K562 (cell line): ENCODE data around the gene BCL7C. TPM values are rescaled to one million over a fixed set of nuclear protein-coding genes. Genes with fewer than 3 reads are reported as not detected.

ENCODE experiments used
- ESRRB ChIP-seq: fragments of 250-450 bp; sonication (Bioruptor Pico); IDR thresholded peaks from 2 replicates; pipeline ENCODE4 v1.5.0; 2020; ENCODE audit warnings: mild to moderate bottlenecking, moderate library complexity, borderline replicate concordance
- FOXJ2 ChIP-seq: fragments of 200-800 bp; sonication (Bioruptor generic); IDR thresholded peaks from 2 replicates; pipeline ENCODE4 v1.6.1; 2016; ENCODE audit warnings: missing genetic modification characterization, missing compliant biosample characterization
- HLTF ChIP-seq: fragments of 450-650 bp; IDR thresholded peaks from 2 replicates; pipeline ENCODE4 v1.6.1; 2016
- HSF4 ChIP-seq: fragments of 250-450 bp; sonication (Bioruptor Pico); IDR thresholded peaks from 2 replicates; pipeline ENCODE4 v2.1.2; 2022; ENCODE audit warnings: mild to moderate bottlenecking, moderate library complexity, borderline replicate concordance
- PHB ChIP-seq: fragments of 250-450 bp; sonication (Bioruptor Pico); IDR thresholded peaks from 2 replicates; pipeline ENCODE4 v1.5.0; 2021
- TAF1 ChIP-seq: IDR thresholded peaks from 2 replicates; pipeline ENCODE4 v1.6.1; 2011; ENCODE audit warnings: mild to moderate bottlenecking, low read length, moderate library complexity; ENCODE audit not compliant: insufficient read depth, control insufficient read depth, severe bottlenecking; ENCODE audit errors: extremely low read depth
- TAF7 ChIP-seq: fragments of 450-650 bp; IDR thresholded peaks from 2 replicates; pipeline ENCODE4 v1.6.1; 2016; ENCODE audit warnings: missing genetic modification characterization, missing compliant biosample characterization
- TRIM28 ChIP-seq: fragments of 450-650 bp; IDR thresholded peaks from 2 replicates; pipeline ENCODE4 v1.6.1; 2017
- ZBED1 ChIP-seq: IDR thresholded peaks from 2 replicates; pipeline ENCODE4 v1.6.1; 2014
- ZBTB8A ChIP-seq: fragments of 450-650 bp; IDR thresholded peaks from 2 replicates; pipeline ENCODE4 v1.6.1; 2018; ENCODE audit warnings: mild to moderate bottlenecking, moderate library complexity; ENCODE audit not compliant: partially characterized antibody
- ZEB2 ChIP-seq: fragments of 450-650 bp; IDR thresholded peaks from 2 replicates; pipeline ENCODE4 v1.6.1; 2016
- ZNF165 ChIP-seq: fragments of 250-450 bp; sonication (Bioruptor Pico); IDR thresholded peaks from 2 replicates; pipeline ENCODE4 v1.4.0; 2020; ENCODE audit warnings: borderline replicate concordance
- ZNF3 ChIP-seq: fragments of 250-450 bp; sonication (Bioruptor Pico); IDR thresholded peaks from 2 replicates; pipeline ENCODE4 v1.5.0; 2021; ENCODE audit warnings: mild to moderate bottlenecking, moderate library complexity
- ZNF408 ChIP-seq: fragments of 250-450 bp; sonication (Bioruptor Pico); IDR thresholded peaks from 2 replicates; pipeline ENCODE4 v1.4.0; 2020; ENCODE audit warnings: low read depth, mild to moderate bottlenecking, moderate library complexity
- ZNF431 ChIP-seq: sonication (generic); formaldehyde crosslinking; IDR thresholded peaks from 2 replicates; pipeline ENCODE4 v1.8.0; 2022; ENCODE audit warnings: mild to moderate bottlenecking, missing genetic modification reagents
- ZNF668 ChIP-seq: fragments of 250-450 bp; sonication (Bioruptor Pico); IDR thresholded peaks from 2 replicates; pipeline ENCODE4 v1.8.0; 2022; ENCODE audit warnings: mild to moderate bottlenecking, inconsistent platforms
- ZNF717 ChIP-seq: fragments of 250-450 bp; sonication (Bioruptor Pico); IDR thresholded peaks from 2 replicates; pipeline ENCODE4 v1.5.0; 2021
- ZNF764 ChIP-seq: fragments of 250-450 bp; sonication (Bioruptor Pico); IDR thresholded peaks from 2 replicates; pipeline ENCODE4 v1.4.0; 2020; ENCODE audit warnings: low read depth, mild to moderate bottlenecking, moderate library complexity
- polyA plus RNA-seq, 8 experiments: library from polyadenylated mRNA; depleted of rRNA in 4 of 8; stranded (reverse) in 5 of 8; unstranded in 3 of 8; fragments of >200 nt; fragmentation: Nextera tagmentation in 2 of 8; fragmentation: Illumina TruSeq in 1 of 8; extraction: Ambion mirVana in 2 of 8; extraction: Trizol in 1 of 8; gene quantifications; 2 replicates each; pipeline versions ENCODE4 v1.2.1 to v1.2.3, GENCODE V29; 2011 to 2014; ENCODE audit warnings: inconsistent platforms in 1 of 8, missing spikeins in 1 of 8
- total RNA-seq, 7 experiments: library from RNA; depleted of rRNA in 6 of 7; stranded (reverse); fragments of >200 nt in 6 of 7; fragmentation: Illumina TruSeq in 2 of 7; extraction: Trizol in 2 of 7; gene quantifications; 2 replicates each; pipeline versions ENCODE4 v1.2.1 to v1.2.3, GENCODE V29; 2011 to 2021; ENCODE audit warnings: low replicate concordance in 1 of 7
- TF ChIP-seq, protein P1 (sequence below): fragments of 250-450 bp; sonication (Bioruptor Pico); IDR thresholded peaks from 2 replicates; pipeline ENCODE4 v1.9.0; 2021; ENCODE audit warnings: mild to moderate bottlenecking, inconsistent platforms
- TF ChIP-seq, protein P2 (sequence below): fragments of 450-650 bp; IDR thresholded peaks from 2 replicates; pipeline ENCODE4 v1.6.1; 2017; ENCODE audit warnings: antibody characterized with exemption
- TF ChIP-seq, protein P3 (sequence below): fragments of 250-450 bp; sonication (Bioruptor Pico); IDR thresholded peaks from 2 replicates; pipeline ENCODE4 v1.5.0; 2022; ENCODE audit warnings: mild to moderate bottlenecking
- TF ChIP-seq, protein P4 (sequence below): fragments of 250-450 bp; sonication (Bioruptor Pico); IDR thresholded peaks from 2 replicates; pipeline ENCODE4 v1.8.0; 2021; ENCODE audit warnings: moderate library complexity, mild to moderate bottlenecking, inconsistent platforms

BCL7C gene
- total and polyA plus RNA-seq, 9 of the 15 experiments (the other 6 are each of a cell fraction or from before 2014, with no cell fraction given), result 1.7 to 85.8 (median 19.6) TPM

DNA sequence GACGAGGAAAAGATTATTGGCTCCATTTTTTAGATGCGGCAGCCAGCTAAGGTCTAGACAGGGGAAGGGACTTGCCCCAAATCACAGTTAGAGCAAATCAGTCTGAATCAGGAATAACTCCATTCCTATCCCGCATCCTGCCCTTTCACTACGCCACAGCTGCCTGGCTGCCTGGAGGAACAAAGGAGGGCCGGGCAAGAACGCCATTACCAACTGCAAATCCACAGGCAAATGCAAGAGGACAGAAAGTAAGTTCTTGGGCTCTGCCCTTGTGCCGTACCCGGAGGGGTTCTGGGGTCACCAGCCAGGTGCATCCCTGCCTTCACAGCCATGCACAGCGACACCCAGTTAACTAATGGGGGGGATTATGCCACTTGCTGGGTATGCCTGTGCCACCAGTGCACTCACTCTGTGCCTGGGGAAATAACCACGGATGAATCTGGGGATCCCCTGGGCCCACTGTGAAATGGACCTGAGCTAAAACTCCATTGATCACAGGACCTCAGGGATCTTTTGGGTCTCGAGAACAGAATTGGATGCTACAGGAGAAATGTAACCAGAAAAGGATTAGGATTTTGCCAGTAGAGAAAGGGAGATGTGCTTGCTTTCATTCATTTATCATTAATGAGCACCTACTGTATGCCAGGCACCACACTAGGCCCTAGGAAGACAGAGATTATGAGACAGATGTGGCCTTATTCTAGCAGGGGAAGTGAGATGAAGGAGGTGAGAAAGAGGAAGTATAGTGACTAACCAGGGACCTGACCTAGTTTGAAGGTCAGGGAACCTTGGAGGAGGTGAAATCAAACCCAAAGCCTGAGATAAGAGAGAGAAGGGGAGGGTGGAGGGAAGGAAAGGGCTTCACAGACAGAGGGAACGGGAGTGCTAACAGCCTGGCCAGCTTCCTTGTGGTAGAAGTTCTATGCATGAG is 17.7 kb downstream of the BCL7C start (continued):
- TF ChIP-seq, protein P1, sequence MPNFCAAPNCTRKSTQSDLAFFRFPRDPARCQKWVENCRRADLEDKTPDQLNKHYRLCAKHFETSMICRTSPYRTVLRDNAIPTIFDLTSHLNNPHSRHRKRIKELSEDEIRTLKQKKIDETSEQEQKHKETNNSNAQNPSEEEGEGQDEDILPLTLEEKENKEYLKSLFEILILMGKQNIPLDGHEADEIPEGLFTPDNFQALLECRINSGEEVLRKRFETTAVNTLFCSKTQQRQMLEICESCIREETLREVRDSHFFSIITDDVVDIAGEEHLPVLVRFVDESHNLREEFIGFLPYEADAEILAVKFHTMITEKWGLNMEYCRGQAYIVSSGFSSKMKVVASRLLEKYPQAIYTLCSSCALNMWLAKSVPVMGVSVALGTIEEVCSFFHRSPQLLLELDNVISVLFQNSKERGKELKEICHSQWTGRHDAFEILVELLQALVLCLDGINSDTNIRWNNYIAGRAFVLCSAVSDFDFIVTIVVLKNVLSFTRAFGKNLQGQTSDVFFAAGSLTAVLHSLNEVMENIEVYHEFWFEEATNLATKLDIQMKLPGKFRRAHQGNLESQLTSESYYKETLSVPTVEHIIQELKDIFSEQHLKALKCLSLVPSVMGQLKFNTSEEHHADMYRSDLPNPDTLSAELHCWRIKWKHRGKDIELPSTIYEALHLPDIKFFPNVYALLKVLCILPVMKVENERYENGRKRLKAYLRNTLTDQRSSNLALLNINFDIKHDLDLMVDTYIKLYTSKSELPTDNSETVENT, result no peak
- TF ChIP-seq TAF1 (peak; percentile 18), ZEB2 (peak; percentile 92), FOXJ2 (tag) (no peak), ZBTB8A (no peak), ZNF764 (CRISPR knock-in tag) (no peak), PHB (no peak), ZNF165 (0 out of 2 replicates have a peak, but pooled peaks have one; percentile 56), ZNF668 (CRISPR knock-in tag) (no peak), ZNF717 (no peak), ESRRB (CRISPR knock-in tag) (no peak), HLTF (peak; percentile 53; the same call in 1 of the 2 replicates), HSF4 (CRISPR knock-in tag) (no peak), TRIM28 (no peak), ZNF408 (CRISPR knock-in tag) (no peak), ZBED1 (no peak), ZNF431 (CRISPR knock-in tag) (no peak), TAF7 (tag) (no peak), ZNF3 (CRISPR knock-in tag) (no peak)
- TF ChIP-seq, protein P2, sequence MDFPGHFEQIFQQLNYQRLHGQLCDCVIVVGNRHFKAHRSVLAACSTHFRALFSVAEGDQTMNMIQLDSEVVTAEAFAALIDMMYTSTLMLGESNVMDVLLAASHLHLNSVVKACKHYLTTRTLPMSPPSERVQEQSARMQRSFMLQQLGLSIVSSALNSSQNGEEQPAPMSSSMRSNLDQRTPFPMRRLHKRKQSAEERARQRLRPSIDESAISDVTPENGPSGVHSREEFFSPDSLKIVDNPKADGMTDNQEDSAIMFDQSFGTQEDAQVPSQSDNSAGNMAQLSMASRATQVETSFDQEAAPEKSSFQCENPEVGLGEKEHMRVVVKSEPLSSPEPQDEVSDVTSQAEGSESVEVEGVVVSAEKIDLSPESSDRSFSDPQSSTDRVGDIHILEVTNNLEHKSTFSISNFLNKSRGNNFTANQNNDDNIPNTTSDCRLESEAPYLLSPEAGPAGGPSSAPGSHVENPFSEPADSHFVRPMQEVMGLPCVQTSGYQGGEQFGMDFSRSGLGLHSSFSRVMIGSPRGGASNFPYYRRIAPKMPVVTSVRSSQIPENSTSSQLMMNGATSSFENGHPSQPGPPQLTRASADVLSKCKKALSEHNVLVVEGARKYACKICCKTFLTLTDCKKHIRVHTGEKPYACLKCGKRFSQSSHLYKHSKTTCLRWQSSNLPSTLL, result no peak
- TF ChIP-seq, protein P3, sequence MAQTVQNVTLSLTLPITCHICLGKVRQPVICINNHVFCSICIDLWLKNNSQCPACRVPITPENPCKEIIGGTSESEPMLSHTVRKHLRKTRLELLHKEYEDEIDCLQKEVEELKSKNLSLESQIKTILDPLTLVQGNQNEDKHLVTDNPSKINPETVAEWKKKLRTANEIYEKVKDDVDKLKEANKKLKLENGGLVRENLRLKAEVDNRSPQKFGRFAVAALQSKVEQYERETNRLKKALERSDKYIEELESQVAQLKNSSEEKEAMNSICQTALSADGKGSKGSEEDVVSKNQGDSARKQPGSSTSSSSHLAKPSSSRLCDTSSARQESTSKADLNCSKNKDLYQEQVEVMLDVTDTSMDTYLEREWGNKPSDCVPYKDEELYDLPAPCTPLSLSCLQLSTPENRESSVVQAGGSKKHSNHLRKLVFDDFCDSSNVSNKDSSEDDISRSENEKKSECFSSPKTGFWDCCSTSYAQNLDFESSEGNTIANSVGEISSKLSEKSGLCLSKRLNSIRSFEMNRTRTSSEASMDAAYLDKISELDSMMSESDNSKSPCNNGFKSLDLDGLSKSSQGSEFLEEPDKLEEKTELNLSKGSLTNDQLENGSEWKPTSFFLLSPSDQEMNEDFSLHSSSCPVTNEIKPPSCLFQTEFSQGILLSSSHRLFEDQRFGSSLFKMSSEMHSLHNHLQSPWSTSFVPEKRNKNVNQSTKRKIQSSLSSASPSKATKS (CRISPR knock-in tag), result no peak
- TF ChIP-seq, protein P4, sequence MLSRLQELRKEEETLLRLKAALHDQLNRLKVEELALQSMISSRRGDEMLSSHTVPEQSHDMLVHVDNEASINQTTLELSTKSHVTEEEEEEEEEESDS, result no peak
